ENCODE measurements around the gene CD81.

CD81 gene

DNA sequence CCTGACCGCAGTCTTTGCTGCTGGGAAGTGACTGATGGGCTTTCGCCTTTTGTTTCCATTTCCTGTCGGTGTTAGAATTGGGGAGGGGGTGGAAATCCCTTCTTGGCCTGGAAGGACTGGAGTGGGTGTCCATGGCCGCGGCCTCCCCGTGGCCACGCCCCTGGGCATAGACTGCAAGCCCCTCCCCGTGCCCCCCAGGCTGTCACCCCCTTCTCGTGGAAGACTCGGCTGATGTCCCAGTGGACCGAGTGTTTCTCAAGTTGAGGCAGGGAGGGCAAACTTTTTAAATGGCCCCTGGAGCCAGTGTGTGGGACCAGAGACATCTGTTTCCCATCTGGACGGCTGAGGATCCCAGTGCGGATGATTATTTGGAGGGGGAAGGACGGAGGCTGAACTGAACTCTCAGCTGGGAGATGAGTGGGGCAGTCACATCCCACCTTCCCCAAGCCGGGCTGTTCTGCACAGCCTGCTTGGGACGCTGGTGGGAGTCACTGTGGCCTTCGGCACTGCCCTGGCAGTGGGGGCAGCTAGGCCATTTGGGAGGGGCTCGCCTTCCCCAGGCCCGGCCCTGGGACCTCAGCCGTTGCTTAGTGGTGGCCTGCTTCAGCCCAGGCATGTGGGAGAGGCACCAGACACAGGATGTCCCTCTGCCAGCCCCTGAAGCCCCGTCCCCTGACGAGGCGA, 1.6 kb downstream of the CD81 start:
- TF ChIP-seq, protein P1, sequence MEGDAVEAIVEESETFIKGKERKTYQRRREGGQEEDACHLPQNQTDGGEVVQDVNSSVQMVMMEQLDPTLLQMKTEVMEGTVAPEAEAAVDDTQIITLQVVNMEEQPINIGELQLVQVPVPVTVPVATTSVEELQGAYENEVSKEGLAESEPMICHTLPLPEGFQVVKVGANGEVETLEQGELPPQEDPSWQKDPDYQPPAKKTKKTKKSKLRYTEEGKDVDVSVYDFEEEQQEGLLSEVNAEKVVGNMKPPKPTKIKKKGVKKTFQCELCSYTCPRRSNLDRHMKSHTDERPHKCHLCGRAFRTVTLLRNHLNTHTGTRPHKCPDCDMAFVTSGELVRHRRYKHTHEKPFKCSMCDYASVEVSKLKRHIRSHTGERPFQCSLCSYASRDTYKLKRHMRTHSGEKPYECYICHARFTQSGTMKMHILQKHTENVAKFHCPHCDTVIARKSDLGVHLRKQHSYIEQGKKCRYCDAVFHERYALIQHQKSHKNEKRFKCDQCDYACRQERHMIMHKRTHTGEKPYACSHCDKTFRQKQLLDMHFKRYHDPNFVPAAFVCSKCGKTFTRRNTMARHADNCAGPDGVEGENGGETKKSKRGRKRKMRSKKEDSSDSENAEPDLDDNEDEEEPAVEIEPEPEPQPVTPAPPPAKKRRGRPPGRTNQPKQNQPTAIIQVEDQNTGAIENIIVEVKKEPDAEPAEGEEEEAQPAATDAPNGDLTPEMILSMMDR (conservative IDR thresholded peaks at IDR 0.05; ENCODE audit: low read depth, low read length), result no peak
- DNase-seq (ENCODE audit: low read depth), result peak; percentile 48
- H3K4me3 ChIP-seq (ENCODE audit: low read depth, low read length), result peak overlapping the region; percentile 87

DNA sequence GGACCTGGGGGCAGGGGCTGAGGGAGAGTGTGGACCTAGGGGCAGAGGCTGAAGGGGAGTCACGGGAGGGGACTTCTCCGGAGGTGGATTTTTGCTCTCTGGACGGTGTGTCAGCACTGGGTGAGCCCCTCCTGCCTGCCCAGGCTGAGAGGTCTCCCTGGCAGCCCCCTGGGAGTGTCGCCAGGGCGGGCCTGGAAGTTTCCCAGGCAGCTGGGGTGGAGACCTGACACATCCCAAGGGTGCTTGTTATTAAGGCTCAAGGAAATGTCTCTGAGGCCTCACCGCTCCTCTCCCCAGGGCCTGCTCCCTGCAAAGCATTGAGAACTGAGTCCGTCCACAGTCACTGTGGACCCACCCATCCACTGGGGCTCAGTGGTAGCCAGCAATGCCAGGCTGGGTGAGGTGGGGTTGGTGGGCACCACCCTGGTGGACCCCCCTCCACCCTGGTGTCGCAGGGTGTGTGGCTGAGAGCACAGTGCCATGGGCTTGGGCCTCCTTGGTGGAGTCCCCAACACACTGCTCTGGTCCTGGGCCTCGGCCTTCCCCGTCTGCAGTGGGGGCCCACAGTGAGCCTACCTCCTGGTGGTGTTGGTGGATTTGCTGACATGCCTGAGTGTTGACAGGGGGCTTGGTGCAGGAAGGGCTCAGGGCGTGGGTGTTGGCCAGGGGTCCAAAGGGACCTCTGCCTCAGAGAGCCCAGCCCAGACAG, 2.5 kb downstream of the CD81 start:
- TF ChIP-seq, protein P1 (conservative IDR thresholded peaks at IDR 0.05; ENCODE audit: low read depth, low read length), result no peak
- no peak for DNase-seq (ENCODE audit: low read depth)
- H3K4me3 ChIP-seq (ENCODE audit: low read depth, low read length), result peak overlapping the region; percentile 87

DNA sequence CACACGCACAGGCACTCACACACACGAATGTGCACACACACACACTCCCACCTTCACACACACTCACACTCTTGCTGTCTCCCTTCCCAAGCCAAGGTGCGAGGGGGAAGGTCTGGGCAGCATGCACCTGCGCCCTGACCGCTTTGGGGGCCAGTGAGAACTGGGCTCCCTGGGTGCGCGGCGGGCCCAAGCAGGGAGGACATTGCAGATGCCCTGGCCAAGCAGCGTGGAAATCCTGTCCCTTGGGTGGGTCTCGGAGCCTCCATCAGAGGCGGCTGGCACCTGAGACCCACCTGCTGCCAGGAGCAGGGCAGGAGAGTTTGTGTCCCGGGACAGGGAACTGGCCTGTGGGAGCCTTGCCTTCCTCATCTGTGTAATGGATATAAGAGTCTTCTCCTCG, 3.3 kb downstream of the CD81 start:
- DNase-seq (ENCODE audit: low read depth), result no peak
- TF ChIP-seq, protein P1 (conservative IDR thresholded peaks at IDR 0.05; ENCODE audit: low read depth, low read length), result no peak
- H3K4me3 ChIP-seq (ENCODE audit: low read depth, low read length), result peak overlapping the region; percentile 8

DNA sequence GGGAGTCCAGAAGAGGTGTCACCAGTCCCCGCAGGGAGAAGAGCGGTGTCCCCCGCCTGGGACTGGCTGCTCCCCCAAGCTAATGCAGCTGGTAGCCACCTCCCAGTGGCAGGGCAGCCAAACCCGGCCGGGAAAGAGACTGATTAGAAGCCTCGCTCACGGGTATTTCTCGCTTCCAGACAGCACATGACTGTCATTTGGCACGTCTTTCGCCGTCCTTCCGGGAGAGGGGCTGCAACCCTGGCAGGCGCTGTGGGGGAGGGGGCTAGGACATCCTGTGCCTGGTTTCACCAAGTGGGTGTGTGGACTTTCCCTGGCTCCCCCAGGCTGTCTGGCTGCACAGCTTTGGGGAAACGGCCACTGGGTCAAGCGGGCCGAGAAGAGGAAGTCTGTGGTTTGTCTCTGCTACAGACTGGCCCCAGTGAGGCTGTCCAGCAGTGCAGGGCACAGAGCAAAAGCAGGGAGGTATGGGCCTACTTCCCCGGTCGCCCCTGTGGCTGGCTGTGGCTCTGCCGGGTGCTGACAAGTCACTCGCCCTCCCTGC, 3.8 kb downstream of the CD81 start:
- peak overlapping the region; percentile 17 for H3K4me3 ChIP-seq (ENCODE audit: low read depth, low read length)
- TF ChIP-seq, protein P1 (conservative IDR thresholded peaks at IDR 0.05; ENCODE audit: low read depth, low read length), result no peak
- peak; percentile 52 for DNase-seq (ENCODE audit: low read depth)

DNA sequence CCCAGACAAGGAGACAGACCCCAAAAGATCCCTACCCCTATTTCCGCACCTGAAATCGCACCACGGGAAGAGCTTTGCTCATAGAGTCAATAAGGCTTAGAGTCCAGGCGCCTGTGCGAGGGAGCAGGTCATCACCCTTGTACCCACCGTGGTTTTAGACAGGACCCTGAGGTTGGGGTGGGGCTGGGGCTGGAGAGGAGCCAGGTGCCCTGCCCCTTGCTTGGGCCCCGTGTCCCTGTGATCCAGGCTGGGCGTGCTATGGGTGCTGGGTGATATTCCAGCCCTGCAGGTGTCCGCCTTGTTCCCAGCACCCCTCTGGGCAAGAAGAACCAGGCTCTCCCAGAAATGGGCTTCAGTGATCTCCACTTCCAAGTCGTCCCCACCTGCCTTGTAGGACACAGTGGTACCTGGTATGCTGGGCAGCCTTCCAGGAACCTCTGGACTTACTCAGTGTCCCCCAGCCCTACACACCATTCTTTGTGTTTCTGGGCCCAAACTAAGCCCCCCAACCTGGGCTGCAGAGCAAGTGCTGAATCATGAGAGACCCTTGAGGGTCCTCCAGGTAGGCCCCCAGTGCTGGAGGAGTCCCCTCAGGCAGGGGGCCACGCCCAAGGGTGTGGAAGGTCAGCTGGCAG, 4.5 kb downstream of the CD81 start:
- no peak overlapping the region for H3K4me3 ChIP-seq (ENCODE audit: low read depth, low read length)
- TF ChIP-seq, protein P1 (conservative IDR thresholded peaks at IDR 0.05; ENCODE audit: low read depth, low read length), result no peak
- DNase-seq (ENCODE audit: low read depth), result no peak

DNA sequence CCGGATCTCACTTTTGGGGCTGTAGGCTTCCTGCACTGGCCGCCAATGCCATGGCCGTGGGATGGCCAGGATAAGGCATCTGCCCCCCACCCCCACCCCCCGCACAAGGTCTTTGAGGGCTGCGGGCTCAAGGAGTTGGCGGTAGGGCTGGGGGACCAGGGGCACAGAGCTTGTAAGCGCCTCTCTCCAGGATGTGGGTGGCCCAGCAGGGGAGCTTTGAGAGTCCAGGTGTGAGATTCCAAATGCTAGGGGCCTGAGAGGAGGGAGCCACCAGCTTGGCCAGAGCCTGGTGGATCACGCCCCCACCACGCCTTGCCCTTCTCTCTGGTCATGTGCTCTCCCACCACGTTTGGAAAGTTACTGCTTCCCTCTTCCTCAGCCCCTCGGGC, 5.0 kb downstream of the CD81 start:
- TF ChIP-seq, protein P1 (conservative IDR thresholded peaks at IDR 0.05; ENCODE audit: low read depth, low read length), result no peak

More for the DNA sequence above, 5.0 kb downstream of the CD81 start:
- DNase-seq (ENCODE audit: low read depth), result no peak
- no peak overlapping the region for H3K4me3 ChIP-seq (ENCODE audit: low read depth, low read length)

Data from choroid plexus epithelial cell (primary cell).